Fibroblast of lung (primary cell): ENCODE data around the gene ITPR2. TPM values are rescaled to one million over a fixed set of nuclear protein-coding genes. Genes with fewer than 3 reads are reported as not detected.

ENCODE experiments used
- DNase-seq, 2 donors: peaks; one replicate each; pipeline versions ENCODE4 v3.0.0 to v3.0.0-alpha.2; 2010; ENCODE audit warnings: low read depth in 2 of 2
- H2AFZ ChIP-seq: 2 replicates; pipeline ENCODE4 v1.5.1; 2012; ENCODE audit warnings: low read length, control low read depth, inconsistent platforms
- H3K27ac ChIP-seq: 2 replicates; pipeline ENCODE4 v1.5.1; 2011; ENCODE audit warnings: low read length, control low read depth; ENCODE audit not compliant: insufficient read depth
- H3K27me3 ChIP-seq: 2 replicates; pipeline ENCODE4 v1.5.1; 2011; ENCODE audit warnings: mild to moderate bottlenecking, low read length; ENCODE audit not compliant: control insufficient read depth, insufficient read depth
- H3K36me3 ChIP-seq: 2 replicates; pipeline ENCODE4 v1.5.1; 2011; ENCODE audit warnings: low read length; ENCODE audit not compliant: control insufficient read depth, insufficient read depth
- H3K4me1 ChIP-seq: 2 replicates; pipeline ENCODE4 v1.5.1; 2011; ENCODE audit warnings: low read length; ENCODE audit not compliant: control insufficient read depth, insufficient read depth; ENCODE audit errors: extremely low read depth
- H3K4me2 ChIP-seq: 2 replicates; pipeline ENCODE4 v1.5.1; 2011; ENCODE audit warnings: low read length, control low read depth; ENCODE audit not compliant: insufficient read depth; ENCODE audit errors: extremely low read depth
- H3K4me3 ChIP-seq, 4 experiments: fragments of 200-600 bp in 1 of 4; sonication (generic) in 1 of 4; replicated peaks in 1 of 4; 2 replicates each; pipeline ENCODE4 v1.5.1; 2011 to 2016; ENCODE audit warnings: low read length in 4 of 4, low read depth in 3 of 4, mild to moderate bottlenecking in 3 of 4, control low read depth in 2 of 4, inconsistent platforms in 1 of 4, mixed read lengths in 1 of 4; ENCODE audit not compliant: insufficient read depth in 1 of 4; ENCODE audit errors: control extremely low read depth in 1 of 4
- H3K79me2 ChIP-seq: 2 replicates; pipeline ENCODE4 v1.5.1; 2012; ENCODE audit warnings: mild to moderate bottlenecking, low read length, inconsistent platforms; ENCODE audit not compliant: control insufficient read depth, insufficient read depth
- H3K9ac ChIP-seq: 2 replicates; pipeline ENCODE4 v1.5.1; 2011; ENCODE audit warnings: mild to moderate bottlenecking, low read length, control low read depth; ENCODE audit not compliant: insufficient read depth
- H3K9me3 ChIP-seq: 2 replicates; pipeline ENCODE4 v1.5.1; 2012; ENCODE audit warnings: low read depth, low read length; ENCODE audit not compliant: control insufficient read depth, insufficient read depth
- H4K20me1 ChIP-seq: 2 replicates; pipeline ENCODE4 v1.5.1; 2011; ENCODE audit warnings: low read length; ENCODE audit not compliant: control insufficient read depth, insufficient read depth; ENCODE audit errors: extremely low read depth
- CTCF ChIP-seq, 2 donors: IDR thresholded peaks in 1 of 2; conservative IDR thresholded peaks in 1 of 2; 1 replicate in 1 of 2; 2 replicates in 1 of 2; pipeline ENCODE4 v1.5.1; 2011 to 2012; ENCODE audit warnings: low read length in 2 of 2, control low read depth in 1 of 2, inconsistent platforms in 1 of 2, low read depth in 1 of 2, mild to moderate bottlenecking in 1 of 2
- EZH2 ChIP-seq: IDR thresholded peaks from 2 replicates; pipeline ENCODE4 v1.5.1; 2012; ENCODE audit warnings: low read length, control low read depth, mild to moderate bottlenecking; ENCODE audit errors: missing control alignments
- polyA plus RNA-seq, 2 donors: library from polyadenylated mRNA; depleted of rRNA in 1 of 2; stranded (reverse) in 1 of 2; unstranded in 1 of 2; fragments of >200 nt; gene quantifications; 2 replicates each; pipeline ENCODE4 v1.2.1, GENCODE V29; 2011 to 2012; ENCODE audit warnings: missing spikeins in 1 of 2
- total RNA-seq: library from RNA; depleted of rRNA; stranded (reverse); fragments of >200 nt; gene quantifications from 2 replicates; pipeline ENCODE4 v1.2.1, GENCODE V29; 2014

ITPR2 gene
- total and polyA plus RNA-seq, 2 donors (not counting 1 experiment from before 2014, with no cell fraction given): 5.1 to 24.6 TPM

DNA sequence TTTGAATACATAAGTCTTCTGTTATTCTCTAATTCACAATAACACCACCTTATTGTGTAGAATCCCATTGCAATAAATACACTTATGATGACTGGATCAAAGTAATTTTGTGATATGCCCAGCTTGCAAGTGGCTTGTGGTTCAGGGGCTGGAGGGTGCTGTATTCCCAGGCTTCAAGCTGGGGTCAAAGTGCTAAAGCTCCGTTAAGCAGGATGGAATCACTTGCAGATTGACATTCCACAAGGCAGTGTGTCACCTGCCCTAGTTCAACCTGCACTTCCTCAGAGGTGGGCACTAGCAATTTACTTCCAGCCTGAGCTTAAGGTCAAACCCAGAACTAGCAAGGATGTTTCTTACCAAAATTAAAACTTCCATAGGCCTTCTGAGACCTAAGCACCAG, 471.0 kb downstream of the ITPR2 start:
- TF ChIP-seq EZH2 (no peak), CTCF (conservative IDR thresholded peaks at IDR 0.05 in 1 of 2, IDR thresholded peaks at IDR 0.05 in 1 of 2; ENCODE audit: low read depth in 1 of 2, low read length in 2 of 2) (no peak)
- Histone ChIP-seq H3K9me3 (no peaks in the 10 kb centered on the region), H3K4me3 (no peak overlapping the region), H3K79me2 (no peaks in the 10 kb centered on the region), H3K27me3 (no peaks in the 10 kb centered on the region), H3K4me2 (no peak overlapping the region), H2AFZ (no peak overlapping the region), H3K4me1 (no peaks in the 10 kb centered on the region), H3K9ac (no peak overlapping the region), H3K36me3 (no peaks in the 10 kb centered on the region), H3K27ac (no peak overlapping the region), H4K20me1 (no peaks in the 10 kb centered on the region)
- DNase-seq: no peak

DNA sequence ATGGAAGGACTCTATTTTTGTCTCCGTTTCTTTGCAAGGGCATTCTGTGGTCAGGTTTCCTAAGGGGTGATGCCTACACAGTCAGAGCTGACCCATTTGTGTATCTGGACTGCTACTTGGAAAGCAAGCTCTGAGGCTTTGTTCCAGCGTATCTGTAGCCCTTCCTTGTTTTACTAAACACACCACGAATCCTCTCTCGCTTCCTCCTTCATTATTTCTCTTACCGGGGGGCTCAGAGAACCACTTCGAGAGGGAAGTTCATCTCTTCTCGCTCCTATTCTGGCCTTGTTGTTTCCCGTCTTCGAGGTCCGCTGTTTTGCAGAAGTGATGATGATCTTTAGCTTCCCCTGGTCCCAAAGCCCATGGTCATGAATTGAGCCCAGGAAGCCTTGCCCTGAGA, 472.9 kb downstream of the ITPR2 start:
- no peak for TF ChIP-seq EZH2
- TF ChIP-seq CTCF (conservative IDR thresholded peaks at IDR 0.05 in 1 of 2, IDR thresholded peaks at IDR 0.05 in 1 of 2; ENCODE audit: low read depth in 1 of 2, low read length in 2 of 2): no peak
- no peaks in the 10 kb centered on the region for H3K79me2 ChIP-seq
- H3K9me3 ChIP-seq: no peaks in the 10 kb centered on the region
- no peak for DNase-seq
- no peak overlapping the region for H3K9ac ChIP-seq
- H3K4me3 ChIP-seq: no peak overlapping the region
- H3K27ac ChIP-seq: no peak overlapping the region
- no peak overlapping the region for H2AFZ ChIP-seq
- H3K36me3 ChIP-seq: no peaks in the 10 kb centered on the region
- no peak overlapping the region for H3K4me2 ChIP-seq
- no peaks in the 10 kb centered on the region for H4K20me1 ChIP-seq
- no peaks in the 10 kb centered on the region for H3K4me1 ChIP-seq
- no peaks in the 10 kb centered on the region for H3K27me3 ChIP-seq

DNA sequence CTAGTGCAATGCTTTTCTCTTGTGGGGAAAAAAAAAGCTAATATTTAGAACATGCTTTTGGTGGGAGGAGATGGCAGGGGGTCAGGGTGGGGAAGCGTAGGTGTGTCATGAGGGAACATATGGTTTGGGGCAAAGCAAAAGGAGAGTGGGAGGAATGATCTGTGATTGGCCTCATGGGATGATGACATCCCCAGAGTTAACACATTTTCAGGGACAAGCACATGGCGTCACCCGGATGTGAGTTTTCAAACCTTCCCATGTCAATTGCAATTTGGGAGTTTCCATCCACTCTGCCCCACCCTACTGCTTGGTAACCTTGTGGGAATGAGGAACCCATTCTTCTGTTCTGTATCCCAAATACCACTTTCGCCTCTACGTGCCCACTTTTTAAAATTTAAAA, 473.4 kb downstream of the ITPR2 start:
- Histone ChIP-seq H2AFZ (no peak overlapping the region), H3K27me3 (no peaks in the 10 kb centered on the region), H3K27ac (no peak overlapping the region), H3K9me3 (no peaks in the 10 kb centered on the region), H3K79me2 (no peaks in the 10 kb centered on the region), H3K4me1 (no peaks in the 10 kb centered on the region), H3K36me3 (no peaks in the 10 kb centered on the region), H3K4me3 (no peak overlapping the region), H3K4me2 (no peak overlapping the region), H3K9ac (no peak overlapping the region), H4K20me1 (no peaks in the 10 kb centered on the region)
- no peak for DNase-seq
- TF ChIP-seq EZH2 (no peak), CTCF (conservative IDR thresholded peaks at IDR 0.05 in 1 of 2, IDR thresholded peaks at IDR 0.05 in 1 of 2; ENCODE audit: low read depth in 1 of 2, low read length in 2 of 2) (no peak)
